ENCODE measurements around the gene NCOR2.

NCOR2 gene

GRCh38 chr12:124556074-124556466, 11.3 kb downstream of the NCOR2 start:
- Histone ChIP-seq H4K20me1 (peaks cover 100% of the 10 kb centered on the region), H3K27ac (peak overlapping the region; percentile 56; the same call in 1 of the 2 replicates), H3K4me2 (peak overlapping the region; percentile 94), H3K27me3 (no peaks in the 10 kb centered on the region), H3K9me3 (no peaks in the 10 kb centered on the region), H3K36me3 (peaks cover 13% of the 10 kb centered on the region; the same call in 1 of the 2 replicates), H3K4me3 (no peak overlapping the region), H3K9ac (no peak overlapping the region), H3K4me1 (peaks cover 90% of the 10 kb centered on the region)
- TF ChIP-seq Cebpa-rat (IDR thresholded peaks at IDR 0.05) = no peak

DNA sequence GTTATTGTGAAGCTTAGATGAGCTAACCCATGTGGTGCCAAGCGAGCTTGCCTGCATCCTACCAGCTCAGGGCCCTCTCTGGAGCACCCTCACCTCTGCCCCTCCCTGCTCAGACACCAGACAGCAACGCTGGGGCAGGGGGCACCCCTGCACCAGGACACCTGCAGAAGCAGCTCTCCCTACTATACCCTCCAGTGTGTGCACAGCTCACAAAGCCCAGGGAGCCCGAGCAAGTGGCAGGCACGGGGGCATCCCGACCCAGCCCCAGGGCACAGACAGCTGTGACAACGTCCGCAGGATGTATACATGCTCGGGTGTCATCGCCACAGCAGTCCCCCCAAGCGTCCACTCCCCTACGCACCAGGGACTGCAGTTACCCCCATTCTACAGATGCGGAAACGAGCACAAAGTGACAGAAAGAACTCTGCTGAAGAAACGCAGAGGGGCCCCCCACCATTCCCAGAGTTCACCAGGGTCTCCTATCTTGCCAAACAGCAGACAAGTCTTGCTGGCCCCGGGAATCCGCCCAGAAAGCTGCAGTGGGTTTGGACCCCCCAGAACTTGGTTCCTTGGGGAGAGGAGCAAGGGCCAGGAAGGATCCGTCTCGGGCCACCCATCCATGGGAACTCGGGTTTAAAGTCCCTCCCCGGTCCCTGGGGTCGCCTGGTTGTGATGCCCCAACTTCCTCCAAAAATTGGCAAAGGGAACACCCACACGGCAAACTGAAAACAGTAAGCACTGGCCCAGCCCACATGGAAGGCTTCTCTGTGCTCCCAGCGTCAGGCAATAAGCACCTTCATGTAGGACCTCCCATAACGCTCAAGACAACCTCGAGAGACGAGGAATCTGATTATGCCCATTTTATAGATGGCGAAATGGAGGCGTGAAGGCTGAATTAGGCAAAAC, 12.0 kb downstream of the NCOR2 start:
- no peak for TF ChIP-seq Cebpa-rat (IDR thresholded peaks at IDR 0.05)
- Histone ChIP-seq H3K9me3 (no peaks in the 10 kb centered on the region), H3K4me2 (peak overlapping the region; percentile 94), H3K9ac (no peak overlapping the region), H3K36me3 (peaks cover 13% of the 10 kb centered on the region; the same call in 1 of the 2 replicates), H3K27ac (peak overlapping the region; percentile 58; the same call in 1 of the 2 replicates), H3K27me3 (no peaks in the 10 kb centered on the region), H4K20me1 (peaks cover 100% of the 10 kb centered on the region), H3K4me1 (peaks cover 90% of the 10 kb centered on the region), H3K4me3 (no peak overlapping the region; the same call in 1 of the 2 replicates)

GRCh38 chr12:124554429-124555029, 12.9 kb downstream of the NCOR2 start:
- H3K27me3 ChIP-seq = no peaks in the 10 kb centered on the region
- H3K4me2 ChIP-seq = peak overlapping the region; percentile 94
- no peak overlapping the region for H3K9ac ChIP-seq
- peaks cover 100% of the 10 kb centered on the region for H4K20me1 ChIP-seq
- H3K4me3 ChIP-seq = peak overlapping the region; percentile 50
- H3K4me1 ChIP-seq = peaks cover 99% of the 10 kb centered on the region
- peak overlapping the region; percentile 58 for H3K27ac ChIP-seq
- H3K9me3 ChIP-seq = no peaks in the 10 kb centered on the region
- TF ChIP-seq Cebpa-rat (IDR thresholded peaks at IDR 0.05) = no peak
- peaks cover 12% of the 10 kb centered on the region; the same call in 1 of the 2 replicates for H3K36me3 ChIP-seq

DNA sequence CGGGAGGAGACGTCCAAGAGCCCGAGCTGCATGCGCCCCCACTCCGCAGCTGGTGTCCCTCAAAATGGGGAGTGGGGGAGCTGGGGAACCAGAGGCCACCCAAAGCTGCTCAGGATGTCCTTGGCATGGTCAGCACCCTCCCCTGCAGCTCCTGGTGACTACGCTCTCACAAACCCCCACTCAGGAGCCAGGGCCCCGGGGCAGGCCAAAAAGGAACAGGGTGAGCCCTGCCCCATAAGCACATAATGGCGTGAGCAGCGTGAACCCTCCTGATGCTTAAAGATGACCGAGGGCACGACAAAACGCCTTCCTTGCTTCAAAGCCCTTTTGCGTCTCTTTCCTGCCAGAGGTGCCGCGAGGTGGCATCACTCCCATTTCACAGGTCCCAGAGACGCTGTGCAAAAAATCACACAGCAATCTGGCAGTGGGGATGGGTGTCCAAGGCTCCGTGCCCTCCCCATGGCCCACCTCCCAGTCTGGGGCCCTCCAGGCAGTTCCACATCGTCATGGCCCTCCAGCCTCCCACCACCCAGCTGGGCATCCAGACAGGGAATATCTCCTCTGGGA, 13.5 kb downstream of the NCOR2 start:
- Histone ChIP-seq H3K36me3 (peaks cover 6% of the 10 kb centered on the region; the same call in 1 of the 2 replicates), H3K27me3 (no peaks in the 10 kb centered on the region), H3K4me1 (peaks cover 100% of the 10 kb centered on the region), H3K4me2 (peak overlapping the region; percentile 94), H3K27ac (peak overlapping the region; percentile 58; the same call in 1 of the 2 replicates), H3K9ac (peak overlapping the region; percentile 38; the same call in 1 of the 2 replicates), H3K4me3 (peak overlapping the region; percentile 50), H3K9me3 (no peaks in the 10 kb centered on the region), H4K20me1 (peaks cover 100% of the 10 kb centered on the region)
- no peak for TF ChIP-seq Cebpa-rat (IDR thresholded peaks at IDR 0.05)

DNA sequence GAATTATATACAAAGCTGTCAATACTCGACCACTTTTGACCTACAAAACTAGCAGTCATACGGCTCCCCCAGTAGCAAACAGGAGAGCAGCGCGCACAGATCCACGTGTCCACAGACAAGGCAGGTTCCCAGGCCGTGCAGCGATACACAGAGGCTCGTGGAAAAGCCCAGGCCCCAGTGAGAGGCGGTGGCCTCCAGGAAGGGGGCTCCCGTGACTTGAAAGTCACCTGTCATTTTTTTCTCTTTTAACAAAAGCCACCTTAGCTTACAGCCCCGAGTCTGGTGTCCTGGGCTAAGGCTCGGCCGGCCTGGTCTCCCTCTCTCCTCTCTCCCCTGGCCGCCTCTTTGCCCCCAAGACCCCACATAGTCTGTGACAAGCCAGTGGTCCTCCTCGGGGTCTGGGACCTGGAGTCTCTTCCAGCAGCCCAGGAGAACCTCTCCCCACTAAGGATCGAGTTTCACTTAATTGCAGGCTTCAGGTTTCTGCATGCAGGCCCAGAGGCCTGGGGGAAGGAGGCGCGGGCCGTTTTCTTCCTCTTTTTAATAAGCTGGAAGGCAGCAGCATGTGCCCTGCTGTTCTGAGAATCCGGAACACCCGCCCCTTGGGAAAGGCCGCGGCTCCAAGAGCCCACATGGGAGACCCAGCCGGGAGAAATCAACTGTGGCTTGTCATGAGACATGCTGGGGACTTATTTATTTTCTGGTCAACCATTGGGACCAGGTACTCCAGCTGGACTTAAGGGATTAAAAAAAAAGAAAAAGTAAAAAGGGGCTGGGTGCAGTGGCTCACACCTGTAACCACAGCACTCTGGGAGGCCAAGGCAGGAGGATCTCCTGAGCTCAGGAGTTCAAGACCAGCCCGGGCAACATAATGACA, 15.9 kb downstream of the NCOR2 start:
- H3K36me3 ChIP-seq = no peaks in the 10 kb centered on the region
- peaks cover 100% of the 10 kb centered on the region for H4K20me1 ChIP-seq
- no peaks in the 10 kb centered on the region for H3K9me3 ChIP-seq
- peaks cover 98% of the 10 kb centered on the region for H3K4me1 ChIP-seq
- H3K27ac ChIP-seq = peak overlapping the region; percentile 73
- peak overlapping the region; percentile 63 for H3K9ac ChIP-seq
- no peak for TF ChIP-seq Cebpa-rat (IDR thresholded peaks at IDR 0.05)
- H3K27me3 ChIP-seq = no peaks in the 10 kb centered on the region
- peak overlapping the region; percentile 28 for H3K4me3 ChIP-seq
- peak overlapping the region; percentile 94 for H3K4me2 ChIP-seq

DNA sequence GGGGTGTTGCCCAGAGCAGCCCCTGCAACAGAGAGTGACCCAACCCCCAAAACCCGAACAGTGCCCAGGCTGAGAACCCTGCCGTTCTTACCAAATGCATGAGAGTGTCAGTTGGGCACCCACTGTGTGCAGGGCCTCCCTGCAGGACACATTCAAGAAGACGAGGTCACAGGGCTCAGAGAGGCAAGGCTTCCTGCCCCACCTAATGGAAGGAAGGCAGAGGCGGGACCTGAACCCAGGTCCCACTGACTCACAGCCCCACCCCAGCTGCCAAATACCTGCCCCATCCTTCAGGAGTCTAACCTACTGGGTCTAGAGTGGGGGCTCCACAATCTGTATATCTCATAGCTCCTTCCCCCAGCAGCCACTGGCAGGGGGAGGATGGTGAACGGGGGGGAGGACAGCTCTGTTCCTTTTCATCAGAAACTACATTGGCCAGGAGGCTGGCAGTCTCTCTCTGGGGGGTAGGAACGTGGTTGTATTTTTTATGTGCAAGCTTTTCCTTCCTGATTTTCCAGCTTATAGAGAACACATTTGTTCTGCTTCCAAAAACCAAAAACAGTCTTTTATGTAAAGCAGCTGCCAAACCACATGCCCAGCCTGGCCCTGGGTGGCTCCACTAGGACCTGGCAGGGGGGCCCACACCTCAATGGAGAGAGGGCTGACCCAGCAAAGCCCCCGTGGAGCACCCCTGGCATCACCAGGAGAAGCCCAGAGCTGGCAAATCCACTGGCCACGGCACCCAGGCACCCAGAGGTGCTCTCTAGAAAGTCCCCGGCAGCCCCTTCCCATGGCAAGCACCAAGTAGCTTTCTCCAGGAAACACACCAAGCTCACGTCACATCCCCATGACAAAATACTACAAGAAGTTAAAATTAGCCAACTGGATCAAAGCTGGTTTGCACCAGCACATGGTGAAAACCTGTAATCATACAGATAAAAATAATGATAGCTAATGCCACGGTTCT, 17.0 kb downstream of the NCOR2 start:
- Histone ChIP-seq H3K4me3 (peak overlapping the region; percentile 34; the same call in 1 of the 2 replicates), H3K36me3 (no peaks in the 10 kb centered on the region), H4K20me1 (peaks cover 100% of the 10 kb centered on the region), H3K4me2 (peak overlapping the region; percentile 94), H3K9ac (peak overlapping the region; percentile 63), H3K27ac (peak overlapping the region; percentile 73), H3K27me3 (no peaks in the 10 kb centered on the region), H3K4me1 (peaks cover 98% of the 10 kb centered on the region), H3K9me3 (no peaks in the 10 kb centered on the region)
- TF ChIP-seq Cebpa-rat (IDR thresholded peaks at IDR 0.05) = no peak

- H3K27ac ChIP-seq = peak overlapping the region; percentile 73
- peaks cover 98% of the 10 kb centered on the region for H3K4me1 ChIP-seq
- peak overlapping the region; percentile 94 for H3K4me2 ChIP-seq
- H3K27me3 ChIP-seq = no peaks in the 10 kb centered on the region
- peak overlapping the region; percentile 34; the same call in 1 of the 2 replicates for H3K4me3 ChIP-seq
- peak overlapping the region; percentile 63 for H3K9ac ChIP-seq
- H4K20me1 ChIP-seq = peaks cover 100% of the 10 kb centered on the region
- H3K36me3 ChIP-seq = no peaks in the 10 kb centered on the region
- no peak for TF ChIP-seq Cebpa-rat (IDR thresholded peaks at IDR 0.05)
- H3K9me3 ChIP-seq = no peaks in the 10 kb centered on the region
Measured at GRCh38 chr12:124549629-124550028, 17.8 kb downstream of the NCOR2 start.

DNA sequence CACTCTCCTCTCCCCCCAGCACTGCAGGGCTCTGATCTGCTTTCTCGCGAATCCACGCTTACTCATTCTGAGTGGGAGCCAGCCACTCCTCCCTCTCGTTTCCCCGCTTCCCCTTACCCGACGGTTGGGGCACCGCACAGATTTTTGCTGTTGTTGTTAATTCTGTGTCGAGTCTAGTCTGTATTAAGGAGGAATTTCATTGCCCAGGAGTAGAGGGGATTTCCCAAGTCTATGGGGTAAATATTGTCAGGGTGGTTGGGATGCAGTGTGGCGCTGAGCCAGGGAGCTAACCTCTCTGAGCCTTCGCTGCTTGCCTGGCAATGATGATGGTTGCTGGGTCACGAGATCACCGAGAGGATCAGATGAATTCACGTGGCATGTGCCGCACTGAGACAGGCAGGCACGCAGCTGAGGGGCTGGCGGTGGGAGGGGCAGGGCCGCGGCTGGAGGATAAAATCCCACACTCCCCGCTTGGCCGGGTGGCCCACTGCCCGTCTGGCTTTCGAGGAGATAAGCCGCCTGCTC, 18.5 kb downstream of the NCOR2 start:
- no peaks in the 10 kb centered on the region for H3K9me3 ChIP-seq
- no peak overlapping the region for H3K4me3 ChIP-seq
- H3K36me3 ChIP-seq = no peaks in the 10 kb centered on the region
- H3K4me1 ChIP-seq = peaks cover 98% of the 10 kb centered on the region
- TF ChIP-seq Cebpa-rat (IDR thresholded peaks at IDR 0.05) = no peak
- H3K27me3 ChIP-seq = no peaks in the 10 kb centered on the region
- H3K4me2 ChIP-seq = peak overlapping the region; percentile 94
- peaks cover 100% of the 10 kb centered on the region for H4K20me1 ChIP-seq
- H3K27ac ChIP-seq = peak overlapping the region; percentile 73
- peak overlapping the region; percentile 63; the same call in 1 of the 2 replicates for H3K9ac ChIP-seq
